Measurements from ENCODE around the gene VIM. TPM values are rescaled to one million over a fixed set of nuclear protein-coding genes. Genes with fewer than 3 reads are reported as not detected.

The VIM gene
- polyA plus RNA-seq, 1 experiment, result 4,378 TPM

GRCh38 chr10:17227367-17228090 lies 512 bp upstream of the VIM start:
- no peak for DNase-seq (ENCODE audit: low read depth, low spot score)
- peak overlapping the region; percentile 98 for H3K27ac ChIP-seq (ENCODE audit: low read depth, low read length)
- ChIA-PET POLR2A (interaction anchor here (2.0 to 3.5 kb wide), 6 partner anchors 12 to 260 kb away, joined by 5 to 54 read pairs (median 20); partner anchors contain the start of gene TRDMT1), CTCF (interaction anchor here (0.5 to 3.2 kb wide), 6 partner anchors 11 to 375 kb away, joined by 3 to 9 read pairs (median 4); no protein-coding TSS in a partner anchor)
- H3K27me3 ChIP-seq (ENCODE audit: control insufficient read depth, insufficient read depth, low read length), result no peaks in the 10 kb centered on the region
- peak overlapping the region; percentile 94 for H3K4me3 ChIP-seq (ENCODE audit: low read depth, low read length)
- peaks cover 3% of the 10 kb centered on the region; the same call in 1 of the 2 replicates for H3K9me3 ChIP-seq (ENCODE audit: control insufficient read depth, insufficient read depth, low read length)
- TF ChIP-seq, protein P1, sequence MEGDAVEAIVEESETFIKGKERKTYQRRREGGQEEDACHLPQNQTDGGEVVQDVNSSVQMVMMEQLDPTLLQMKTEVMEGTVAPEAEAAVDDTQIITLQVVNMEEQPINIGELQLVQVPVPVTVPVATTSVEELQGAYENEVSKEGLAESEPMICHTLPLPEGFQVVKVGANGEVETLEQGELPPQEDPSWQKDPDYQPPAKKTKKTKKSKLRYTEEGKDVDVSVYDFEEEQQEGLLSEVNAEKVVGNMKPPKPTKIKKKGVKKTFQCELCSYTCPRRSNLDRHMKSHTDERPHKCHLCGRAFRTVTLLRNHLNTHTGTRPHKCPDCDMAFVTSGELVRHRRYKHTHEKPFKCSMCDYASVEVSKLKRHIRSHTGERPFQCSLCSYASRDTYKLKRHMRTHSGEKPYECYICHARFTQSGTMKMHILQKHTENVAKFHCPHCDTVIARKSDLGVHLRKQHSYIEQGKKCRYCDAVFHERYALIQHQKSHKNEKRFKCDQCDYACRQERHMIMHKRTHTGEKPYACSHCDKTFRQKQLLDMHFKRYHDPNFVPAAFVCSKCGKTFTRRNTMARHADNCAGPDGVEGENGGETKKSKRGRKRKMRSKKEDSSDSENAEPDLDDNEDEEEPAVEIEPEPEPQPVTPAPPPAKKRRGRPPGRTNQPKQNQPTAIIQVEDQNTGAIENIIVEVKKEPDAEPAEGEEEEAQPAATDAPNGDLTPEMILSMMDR (IDR thresholded peaks at IDR 0.05; ENCODE audit: low read depth, low read length), result peak; percentile 58

DNA sequence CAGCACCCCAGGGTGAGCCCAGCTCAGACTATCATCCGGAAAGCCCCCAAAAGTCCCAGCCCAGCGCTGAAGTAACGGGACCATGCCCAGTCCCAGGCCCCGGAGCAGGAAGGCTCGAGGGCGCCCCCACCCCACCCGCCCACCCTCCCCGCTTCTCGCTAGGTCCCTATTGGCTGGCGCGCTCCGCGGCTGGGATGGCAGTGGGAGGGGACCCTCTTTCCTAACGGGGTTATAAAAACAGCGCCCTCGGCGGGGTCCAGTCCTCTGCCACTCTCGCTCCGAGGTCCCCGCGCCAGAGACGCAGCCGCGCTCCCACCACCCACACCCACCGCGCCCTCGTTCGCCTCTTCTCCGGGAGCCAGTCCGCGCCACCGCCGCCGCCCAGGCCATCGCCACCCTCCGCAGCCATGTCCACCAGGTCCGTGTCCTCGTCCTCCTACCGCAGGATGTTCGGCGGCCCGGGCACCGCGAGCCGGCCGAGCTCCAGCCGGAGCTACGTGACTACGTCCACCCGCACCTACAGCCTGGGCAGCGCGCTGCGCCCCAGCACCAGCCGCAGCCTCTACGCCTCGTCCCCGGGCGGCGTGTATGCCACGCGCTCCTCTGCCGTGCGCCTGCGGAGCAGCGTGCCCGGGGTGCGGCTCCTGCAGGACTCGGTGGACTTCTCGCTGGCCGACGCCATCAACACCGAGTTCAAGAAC lies 1.1 kb downstream of the VIM start:
- TF ChIP-seq, protein P1 (IDR thresholded peaks at IDR 0.05; ENCODE audit: low read depth, low read length), result no peak
- no peaks in the 10 kb centered on the region for H3K27me3 ChIP-seq (ENCODE audit: control insufficient read depth, insufficient read depth, low read length)
- peak overlapping the region; percentile 94 for H3K4me3 ChIP-seq (ENCODE audit: low read depth, low read length)
- POLR2A ChIA-PET, result interaction anchor here (0.6 to 3.5 kb wide), 26 partner anchors 9 to 412 kb away, joined by 3 to 54 read pairs (median 6); partner anchors contain the start of genes RSU1 and TRDMT1
- peaks cover 3% of the 10 kb centered on the region; the same call in 1 of the 2 replicates for H3K9me3 ChIP-seq (ENCODE audit: control insufficient read depth, insufficient read depth, low read length)
- CTCF ChIA-PET, result interaction anchor here (0.6 to 3.9 kb wide), 7 partner anchors 13 to 376 kb away, joined by 3 to 16 read pairs (median 4); no protein-coding TSS in a partner anchor
- H3K27ac ChIP-seq (ENCODE audit: low read depth, low read length), result peak overlapping the region; percentile 98
- DNase-seq (ENCODE audit: low read depth, low spot score), result no peak

GRCh38 chr10:17229717-17229966 lies 1.6 kb downstream of the VIM start:
- DNase-seq (ENCODE audit: low read depth, low spot score), result no peak
- peak overlapping the region; percentile 80 for H3K27ac ChIP-seq (ENCODE audit: low read depth, low read length)
- CTCF ChIA-PET, result interaction anchor here (0.6 to 3.9 kb wide), 2 partner anchors 229 to 377 kb away, joined by 3 to 16 read pairs; no protein-coding TSS in a partner anchor

DNA sequence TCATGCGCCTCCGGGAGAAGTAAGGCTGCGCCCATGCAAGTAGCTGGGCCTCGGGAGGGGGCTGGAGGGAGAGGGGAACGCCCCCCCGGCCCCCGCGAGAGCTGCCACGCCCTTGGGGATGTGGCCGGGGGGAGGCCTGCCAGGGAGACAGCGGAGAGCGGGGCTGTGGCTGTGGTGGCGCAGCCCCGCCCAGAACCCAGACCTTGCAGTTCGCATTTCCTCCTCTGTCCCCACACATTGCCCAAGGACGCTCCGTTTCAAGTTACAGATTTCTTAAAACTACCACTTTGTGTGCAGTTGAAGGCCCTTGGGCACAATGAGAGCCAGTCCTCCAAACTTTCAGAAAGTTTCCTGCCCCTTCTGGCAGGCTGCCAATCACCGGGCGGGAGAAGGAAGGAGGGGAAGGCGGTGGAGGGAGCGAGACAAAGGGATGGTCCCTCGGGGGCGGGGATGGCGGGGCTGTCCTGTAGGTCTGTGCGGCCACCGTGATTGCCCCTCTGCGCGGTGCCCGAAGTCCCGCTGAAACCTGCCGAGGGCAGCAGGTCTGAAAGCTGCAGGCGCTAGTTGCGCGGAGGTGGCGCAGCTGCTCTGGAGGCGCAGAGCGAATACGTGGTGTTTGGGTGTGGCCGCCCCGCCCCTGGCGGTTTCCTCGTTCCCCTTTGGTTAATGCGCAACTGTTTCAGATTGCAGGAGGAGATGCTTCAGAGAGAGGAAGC lies 2.1 kb downstream of the VIM start:
- ChIA-PET POLR2A (interaction anchor here (0.7 to 3.5 kb wide), 28 partner anchors 9 to 413 kb away, joined by 3 to 54 read pairs (median 5); partner anchors contain the start of genes RSU1 and TRDMT1), CTCF (interaction anchor here (0.6 to 3.9 kb wide), 6 partner anchors 9 to 386 kb away, joined by 3 to 16 read pairs (median 4); no protein-coding TSS in a partner anchor)
- Histone ChIP-seq H3K4me3 (ENCODE audit: low read depth, low read length) (peak overlapping the region; percentile 94), H3K27me3 (ENCODE audit: control insufficient read depth, insufficient read depth, low read length) (no peaks in the 10 kb centered on the region), H3K9me3 (ENCODE audit: control insufficient read depth, insufficient read depth, low read length) (peaks cover 3% of the 10 kb centered on the region; the same call in 1 of the 2 replicates), H3K27ac (ENCODE audit: low read depth, low read length) (peak overlapping the region; percentile 80)
- TF ChIP-seq, protein P1 (IDR thresholded peaks at IDR 0.05; ENCODE audit: low read depth, low read length), result 0 out of 2 replicates have a peak, but pooled peaks have one; percentile 4
- no peak for DNase-seq (ENCODE audit: low read depth, low spot score)

More at GRCh38 chr10:17229717-17229966, 1.6 kb downstream of the VIM start:
- Histone ChIP-seq H3K27me3 (ENCODE audit: control insufficient read depth, insufficient read depth, low read length) (no peaks in the 10 kb centered on the region), H3K4me3 (ENCODE audit: low read depth, low read length) (peak overlapping the region; percentile 94), H3K9me3 (ENCODE audit: control insufficient read depth, insufficient read depth, low read length) (peaks cover 3% of the 10 kb centered on the region; the same call in 1 of the 2 replicates)
- POLR2A ChIA-PET, result interaction anchor here (0.8 to 3.5 kb wide), 24 partner anchors 9 to 412 kb away, joined by 3 to 54 read pairs (median 6); partner anchors contain the start of genes RSU1 and TRDMT1
- TF ChIP-seq, protein P1 (IDR thresholded peaks at IDR 0.05; ENCODE audit: low read depth, low read length), result no peak
